ENCODE results near the gene GNG12. TPM values are rescaled to one million over a fixed set of nuclear protein-coding genes. Genes with fewer than 3 reads are reported as not detected.

Gene GNG12
- total RNA-seq, result 237 and 238 TPM in 2 replicates

DNA sequence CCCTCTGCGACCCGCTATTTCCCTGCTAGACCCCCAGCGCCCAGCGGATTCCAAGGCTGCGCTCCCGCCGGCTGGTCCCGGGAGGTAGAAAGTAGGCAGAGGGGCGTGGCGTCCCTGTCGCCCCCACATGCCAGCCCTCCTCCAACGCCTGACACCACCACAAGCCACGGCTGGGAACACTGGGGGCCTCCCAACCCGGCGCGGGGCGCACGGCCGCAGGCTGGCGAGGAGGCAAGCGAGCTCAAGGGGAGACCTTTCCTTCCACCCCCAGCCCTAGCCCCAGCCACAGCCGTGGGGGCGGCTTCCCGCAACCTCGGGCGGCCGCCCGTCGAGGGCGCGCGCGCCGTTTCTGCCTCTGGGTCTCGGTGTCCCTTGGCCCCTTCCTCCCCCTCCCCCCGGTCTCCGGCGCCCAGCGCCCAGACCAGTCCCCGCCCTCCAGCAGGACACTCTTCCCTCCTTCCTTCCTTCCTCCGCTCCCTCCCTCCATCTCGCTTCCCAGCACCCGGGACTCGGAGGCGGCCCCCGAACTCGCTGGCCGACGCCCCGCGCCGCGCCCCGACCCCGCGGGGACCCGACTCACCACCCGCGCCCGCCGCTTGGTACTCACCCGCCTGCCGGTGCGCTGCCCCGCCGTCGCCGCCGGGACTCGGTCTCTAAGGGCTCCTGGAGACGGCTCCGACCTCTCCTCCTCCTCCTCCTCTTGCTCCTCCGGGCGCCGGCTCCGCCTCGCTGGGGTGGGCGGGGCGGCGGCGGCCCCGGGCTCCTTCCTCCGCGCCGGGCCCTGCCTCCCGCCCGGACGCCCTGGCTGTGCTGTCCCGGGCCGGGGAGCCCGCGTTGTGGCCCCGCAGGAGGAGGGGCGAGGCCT lies at the start of gene GNG12:
Gene GNG12 (minus strand): TSS at position 731 of the 865 bp plus-strand sequence. CDS start 125,781 bp downstream, outside the sequence.
- DNase-seq (ENCODE audit: low read depth, low spot score), result no peak

DNA sequence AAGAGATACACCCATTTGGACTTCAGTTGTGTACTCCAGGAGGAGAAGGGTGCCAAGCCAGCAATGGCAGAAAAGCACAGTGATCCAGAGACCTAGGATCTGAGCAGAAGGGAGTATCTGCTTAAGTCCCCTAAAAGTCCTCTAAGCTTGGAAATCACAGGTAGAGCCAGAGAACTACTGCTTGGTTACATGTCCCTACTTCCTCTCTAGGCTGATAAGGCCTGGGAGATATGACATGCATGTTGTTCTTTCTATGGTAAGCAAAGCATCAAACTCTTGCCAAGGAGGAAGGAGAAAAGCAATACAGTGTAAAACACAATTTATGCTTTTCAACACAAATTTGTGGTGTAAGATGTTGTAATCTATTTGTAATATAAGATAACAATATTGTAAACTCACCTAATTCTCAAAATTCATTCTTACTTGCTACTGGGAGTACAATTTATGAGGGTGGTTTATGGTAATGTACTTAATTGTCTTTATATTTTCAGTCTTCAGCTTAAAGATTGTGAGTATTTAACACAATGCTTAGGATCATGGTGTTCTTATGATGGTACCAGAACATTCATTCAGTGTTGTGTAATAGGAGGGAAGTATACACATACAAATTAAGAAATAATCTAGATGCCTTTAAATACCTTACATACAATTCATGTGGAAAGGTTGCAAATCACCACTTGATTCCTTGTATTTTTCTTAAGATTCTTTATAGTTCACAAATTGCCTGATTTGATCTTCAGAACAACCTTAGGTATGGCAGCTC lies 49.1 kb upstream of the GNG12 start:
- DNase-seq (ENCODE audit: low read depth, low spot score), result no peak

DNA sequence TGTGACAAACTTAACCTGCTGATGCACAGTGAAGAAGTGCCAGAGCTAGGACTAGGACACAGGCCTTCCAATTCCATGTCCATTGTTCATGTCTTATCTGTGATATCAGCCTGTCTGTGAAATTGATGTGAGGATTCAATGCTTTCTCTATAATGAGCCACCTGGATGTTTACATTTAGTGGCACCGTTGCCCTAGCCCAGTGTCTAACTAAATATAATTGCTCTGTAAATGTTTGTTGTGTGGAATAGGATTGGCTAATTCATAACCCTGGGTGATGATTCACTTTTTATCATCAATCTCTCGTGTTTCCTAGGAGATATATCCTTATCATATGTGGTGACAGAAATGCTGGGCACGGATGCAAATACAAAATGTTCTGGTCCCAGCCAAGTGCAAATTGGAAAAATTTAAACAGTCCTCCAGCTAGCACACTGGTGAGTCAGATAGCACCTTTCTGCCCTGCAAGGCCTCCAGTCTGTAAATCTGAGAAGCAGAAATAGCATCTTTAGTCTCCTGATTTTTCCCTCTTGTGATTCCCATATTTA lies 46.9 kb upstream of the GNG12 start:
- no peak for DNase-seq (ENCODE audit: low read depth, low spot score)

DNA sequence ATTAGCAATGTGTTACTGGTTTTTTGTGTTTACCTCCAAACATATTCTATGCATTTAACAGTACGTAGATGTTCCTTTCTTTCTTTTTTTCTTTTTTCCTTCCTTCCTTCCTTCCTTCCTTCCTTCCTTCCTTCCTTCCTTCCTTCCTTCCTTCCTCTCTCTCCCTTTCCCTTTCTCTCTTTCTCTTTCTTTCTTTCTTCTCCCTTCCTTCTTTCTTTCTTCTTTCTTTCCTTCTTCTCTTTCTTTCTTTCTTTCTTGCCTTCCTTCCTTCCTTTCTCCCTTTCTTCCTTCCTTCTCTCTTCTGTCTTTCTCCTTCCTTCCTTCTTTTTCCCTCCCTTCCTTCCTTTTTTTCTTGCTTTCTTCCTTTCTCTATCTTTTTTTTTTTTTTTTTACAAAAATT lies 46.2 kb upstream of the GNG12 start:
- no peak for DNase-seq (ENCODE audit: low read depth, low spot score)

DNA sequence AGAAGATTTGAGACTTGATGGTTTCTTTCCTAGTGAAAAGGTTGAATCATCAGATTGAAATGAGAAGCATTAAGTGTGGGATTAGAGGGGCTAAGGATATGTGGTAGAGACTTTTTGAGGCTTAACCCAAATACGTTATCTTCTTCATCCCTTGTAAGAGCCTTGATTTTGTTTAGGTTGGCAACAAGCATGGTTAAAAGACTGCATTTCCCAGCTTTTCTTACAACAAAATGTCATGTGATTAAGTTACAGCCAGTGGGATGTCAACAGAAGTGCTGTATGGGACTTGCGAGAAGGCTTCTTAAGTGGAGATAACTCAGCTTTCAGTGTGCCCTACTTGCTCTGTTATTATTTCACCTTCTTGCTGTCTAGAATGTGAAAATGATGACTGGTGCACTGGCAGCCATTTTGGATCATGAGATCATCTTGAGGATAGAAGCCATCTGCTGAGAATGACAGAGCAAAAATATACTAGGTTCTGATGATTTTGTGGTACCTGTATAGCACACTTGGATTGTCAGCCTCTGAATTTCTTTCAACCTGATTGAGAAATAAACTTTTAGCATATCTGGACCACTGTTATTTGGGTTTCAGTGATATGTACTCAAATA lies 41.3 kb upstream of the GNG12 start:
- DNase-seq (ENCODE audit: low read depth, low spot score), result no peak

DNA sequence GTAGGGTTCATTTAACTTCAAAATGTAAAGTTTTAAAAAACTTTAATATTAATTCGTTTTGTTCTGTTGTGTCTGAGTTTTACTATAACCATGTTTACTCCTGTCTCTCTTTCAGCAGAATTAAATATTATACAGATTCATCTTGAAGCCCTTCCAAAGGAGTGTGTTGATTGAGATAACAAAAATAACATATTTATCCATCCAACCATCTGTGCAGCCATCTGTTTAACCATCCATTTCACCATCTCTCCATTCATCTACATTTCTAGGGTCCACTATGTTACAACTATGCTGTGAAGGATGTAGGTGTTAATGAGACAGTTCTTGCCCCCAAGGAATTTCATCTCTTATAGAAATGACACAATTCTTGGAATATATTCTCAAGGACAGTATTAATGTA lies 36.0 kb upstream of the GNG12 start:
- no peak for DNase-seq (ENCODE audit: low read depth, low spot score)

DNA sequence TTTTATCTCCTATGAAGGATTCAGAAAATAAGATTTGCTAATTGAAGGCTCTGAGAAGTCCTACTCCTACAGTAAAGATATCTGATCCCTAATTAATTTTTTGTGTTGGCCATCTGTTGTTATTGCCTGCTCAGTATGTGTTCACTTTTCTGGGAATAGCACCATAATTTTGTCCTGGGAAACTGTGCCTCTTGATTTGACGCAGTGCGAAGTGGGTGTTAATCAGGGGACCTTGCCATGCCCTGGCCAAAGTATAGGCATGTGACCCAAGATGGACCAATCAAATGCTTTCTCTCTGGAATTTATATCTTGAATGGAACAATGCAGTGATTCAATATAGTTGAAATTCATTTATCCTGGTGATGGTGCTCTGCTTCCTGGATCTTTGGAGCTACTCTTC lies 30.4 kb upstream of the GNG12 start:
- no peak for DNase-seq (ENCODE audit: low read depth, low spot score)

DNA sequence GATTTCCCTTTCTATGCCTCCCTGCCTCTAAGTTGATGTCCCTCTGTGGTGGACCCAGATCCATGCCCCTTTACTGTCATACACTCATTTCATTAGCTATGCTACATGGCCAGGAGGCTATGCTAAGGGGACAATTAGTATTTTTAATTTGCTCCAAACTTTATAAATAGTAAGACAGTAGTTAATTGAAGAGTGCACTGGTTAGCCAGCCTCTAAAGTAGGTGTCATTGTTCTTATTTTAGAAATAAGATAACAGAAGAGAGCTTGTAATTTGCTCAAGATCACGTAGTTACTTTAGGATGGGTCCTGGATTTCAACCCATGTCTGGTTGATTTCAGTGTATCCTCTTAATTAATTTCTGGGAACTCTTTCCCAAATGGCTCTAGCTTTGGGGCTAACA lies 29.4 kb upstream of the GNG12 start:
- DNase-seq (ENCODE audit: low read depth, low spot score), result no peak

DNA sequence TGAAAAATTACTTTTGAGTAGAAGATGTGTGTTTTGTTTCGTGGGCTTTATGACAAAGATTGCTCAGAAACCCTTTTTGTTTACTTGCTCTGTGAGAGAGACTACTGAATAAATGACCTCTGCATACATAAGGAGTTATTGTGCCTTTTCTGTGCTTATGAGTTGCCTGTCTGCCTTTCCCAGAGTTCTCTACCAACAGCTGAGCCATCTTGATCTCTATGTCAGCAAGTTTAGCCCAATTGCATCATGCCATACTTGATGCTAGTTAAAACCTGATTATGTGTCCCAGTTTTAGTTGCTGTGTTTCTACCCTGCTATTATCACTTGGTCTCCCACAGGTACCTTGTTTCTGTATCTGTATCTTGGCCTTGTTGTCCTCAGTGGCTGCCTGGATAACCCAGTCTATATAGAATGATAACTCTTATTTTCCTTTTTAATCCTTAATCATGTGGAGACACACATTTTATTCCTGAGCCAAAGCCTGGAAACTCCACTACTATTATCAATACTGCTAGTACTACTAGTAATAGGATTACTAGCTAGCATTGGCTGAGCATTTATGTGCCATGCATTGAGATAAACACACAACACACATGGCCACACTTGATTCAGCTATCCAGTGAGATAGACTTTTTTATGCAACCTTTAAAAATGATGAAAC lies 28.7 kb upstream of the GNG12 start:
- no peak for DNase-seq (ENCODE audit: low read depth, low spot score)

DNA sequence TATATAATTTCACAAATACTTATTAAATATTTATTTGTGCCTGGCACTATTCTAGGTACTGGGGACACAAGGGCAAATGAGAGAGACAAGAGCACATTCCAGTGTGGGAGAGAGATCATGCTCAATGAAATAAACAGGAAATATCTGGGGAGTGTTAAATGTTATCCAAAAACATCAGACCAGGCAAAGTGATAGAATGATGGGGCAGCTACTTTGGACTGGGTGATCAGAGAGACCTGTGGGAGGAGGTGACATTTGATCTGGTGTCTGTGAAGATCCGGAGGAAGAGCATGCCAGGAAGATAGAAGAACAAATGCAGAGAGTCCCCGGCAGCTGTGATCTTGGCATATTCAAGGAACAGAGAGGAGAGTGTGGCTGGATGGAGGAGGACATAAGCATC lies 27.5 kb upstream of the GNG12 start:
- no peak for DNase-seq (ENCODE audit: low read depth, low spot score)

DNA sequence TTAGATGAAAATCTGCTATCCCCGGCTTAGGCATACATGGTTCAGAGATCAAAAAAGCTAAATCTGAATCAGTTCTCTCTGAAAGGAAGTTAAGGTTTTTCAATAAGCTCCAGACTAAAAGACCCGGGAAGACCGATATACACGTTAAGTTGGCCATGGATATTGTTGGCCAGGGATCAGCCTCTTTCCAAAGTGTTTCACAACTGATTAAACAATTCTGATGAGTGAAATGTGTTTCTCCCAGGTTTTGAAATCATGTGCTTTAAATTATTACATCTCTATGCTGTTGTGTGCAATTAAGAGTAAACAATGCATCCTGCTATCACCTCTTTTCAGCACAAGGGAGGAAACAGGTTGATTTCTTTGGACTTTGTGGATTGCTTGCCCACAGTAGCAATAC lies 23.7 kb upstream of the GNG12 start:
- DNase-seq (ENCODE audit: low read depth, low spot score), result no peak

DNA sequence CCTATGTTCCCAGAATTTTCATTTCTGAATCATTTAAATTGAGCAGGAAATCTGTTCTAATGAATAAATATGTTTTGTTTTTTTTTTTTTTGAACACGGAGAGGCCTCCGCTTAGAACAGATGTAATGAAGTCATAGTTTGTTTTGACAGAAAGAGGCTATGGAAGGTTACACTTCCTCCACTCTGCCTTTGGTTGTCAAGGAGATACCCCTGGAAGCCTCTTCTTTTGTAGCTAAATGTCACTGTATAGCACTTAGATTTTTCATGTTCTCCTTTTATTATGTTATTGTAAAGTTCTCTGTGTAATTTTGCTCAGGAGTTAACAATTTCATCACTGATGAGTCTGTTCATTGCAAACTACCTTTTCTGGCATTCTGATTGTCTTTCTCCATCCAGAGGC lies 22.7 kb upstream of the GNG12 start:
- DNase-seq (ENCODE audit: low read depth, low spot score), result no peak

DNA sequence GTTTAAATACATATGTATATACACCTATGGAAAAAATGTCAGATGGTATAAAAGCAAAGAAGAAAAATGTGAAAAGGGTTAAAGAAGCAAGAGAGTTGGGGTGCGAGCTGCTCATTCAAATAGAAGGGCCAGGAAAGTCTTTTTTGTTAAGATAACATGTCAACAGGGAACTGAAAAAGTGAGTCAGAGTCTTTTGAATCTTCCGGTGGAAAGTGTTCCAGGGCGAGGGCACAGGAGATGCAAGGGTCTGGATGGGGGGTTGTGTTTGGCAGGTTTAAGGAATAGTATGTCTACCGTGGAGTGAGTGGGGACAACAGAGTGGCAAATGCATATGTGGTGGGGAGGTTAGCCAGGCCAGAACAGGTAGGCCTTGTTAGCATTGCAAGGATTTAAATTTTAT lies 22.2 kb upstream of the GNG12 start:
- no peak for DNase-seq (ENCODE audit: low read depth, low spot score)

DNA sequence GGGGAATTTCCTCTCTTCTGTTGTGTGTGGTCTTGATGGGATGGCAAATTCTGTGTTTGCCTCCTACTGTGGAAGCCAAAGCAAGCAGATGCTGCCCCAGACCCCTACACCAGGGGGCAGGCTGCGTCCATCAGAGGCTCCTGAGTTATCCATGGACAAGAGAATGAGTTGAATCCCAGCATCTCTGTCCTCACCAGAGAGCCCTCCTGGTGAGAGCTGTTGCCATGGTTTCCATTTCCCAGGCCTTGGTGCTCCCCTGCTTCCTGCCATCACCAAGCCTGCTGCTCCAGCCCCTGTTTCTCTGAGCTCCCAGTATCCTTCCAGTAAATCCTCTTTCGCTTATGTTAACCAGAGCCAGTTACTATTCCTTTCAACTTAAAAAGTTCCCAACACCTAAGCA lies 20.4 kb upstream of the GNG12 start:
- no peak for DNase-seq (ENCODE audit: low read depth, low spot score)

DNA sequence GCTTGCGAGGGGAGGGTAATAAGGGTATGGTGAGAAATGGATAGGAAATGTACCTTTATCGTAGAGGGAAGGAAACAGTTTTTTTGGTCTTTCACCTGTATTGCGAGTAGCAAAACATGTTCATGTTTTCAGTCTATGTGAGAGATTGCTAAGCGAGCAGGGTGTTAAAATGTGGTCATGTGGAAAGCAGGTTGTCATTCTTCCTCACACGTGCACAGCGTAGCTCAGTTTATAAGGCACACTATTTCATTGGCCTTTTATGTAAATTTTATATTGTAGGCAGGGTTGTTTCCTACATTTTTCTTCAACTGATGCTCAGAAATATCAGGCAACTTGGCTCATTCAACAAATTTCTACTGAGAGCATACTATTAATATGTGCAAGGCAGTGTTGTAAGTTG lies 18.5 kb upstream of the GNG12 start:
- DNase-seq (ENCODE audit: low read depth, low spot score), result no peak

DNA sequence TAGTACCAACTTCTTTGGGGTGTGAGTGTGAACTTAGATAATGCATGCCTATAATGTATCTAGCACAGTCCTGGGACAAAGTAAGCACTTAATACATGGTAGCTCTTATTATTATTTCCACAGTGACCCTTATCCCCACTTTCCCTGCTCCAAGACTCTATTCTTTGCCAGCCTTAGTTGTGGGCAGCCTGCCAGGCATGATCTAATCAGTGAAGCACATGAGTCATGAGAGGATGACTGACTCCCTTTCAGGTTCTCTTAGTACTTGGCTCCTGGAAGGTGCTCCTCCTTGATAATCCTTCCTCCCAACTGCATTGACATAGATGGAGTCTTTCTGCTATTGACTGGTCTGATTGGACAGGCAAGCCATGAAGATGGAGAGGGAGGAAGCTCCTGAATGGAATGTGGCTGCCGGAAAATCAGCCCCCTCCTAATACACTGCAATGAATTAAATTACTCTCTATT lies 17.4 kb upstream of the GNG12 start:
- DNase-seq (ENCODE audit: low read depth, low spot score), result peak; percentile 90

DNA sequence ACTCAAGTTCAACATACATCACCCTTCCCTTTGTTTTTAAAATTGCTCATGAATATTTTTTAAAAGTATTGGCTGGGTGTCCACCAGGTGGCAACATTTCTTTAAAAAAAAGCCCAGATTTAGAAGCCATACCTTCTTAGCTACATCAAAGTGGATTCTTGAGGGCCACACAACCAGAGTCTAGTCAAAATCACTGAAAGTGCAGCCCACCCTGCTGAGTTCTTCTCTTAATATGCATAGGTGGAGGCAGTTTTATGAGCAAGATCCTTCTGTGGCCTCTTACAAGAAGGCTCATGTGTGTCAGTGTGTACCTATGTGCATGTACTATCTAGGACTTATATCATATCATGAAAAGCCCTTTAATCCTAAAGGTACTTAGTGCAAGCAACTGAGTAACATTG lies 16.9 kb upstream of the GNG12 start:
- DNase-seq (ENCODE audit: low read depth, low spot score), result no peak

DNA sequence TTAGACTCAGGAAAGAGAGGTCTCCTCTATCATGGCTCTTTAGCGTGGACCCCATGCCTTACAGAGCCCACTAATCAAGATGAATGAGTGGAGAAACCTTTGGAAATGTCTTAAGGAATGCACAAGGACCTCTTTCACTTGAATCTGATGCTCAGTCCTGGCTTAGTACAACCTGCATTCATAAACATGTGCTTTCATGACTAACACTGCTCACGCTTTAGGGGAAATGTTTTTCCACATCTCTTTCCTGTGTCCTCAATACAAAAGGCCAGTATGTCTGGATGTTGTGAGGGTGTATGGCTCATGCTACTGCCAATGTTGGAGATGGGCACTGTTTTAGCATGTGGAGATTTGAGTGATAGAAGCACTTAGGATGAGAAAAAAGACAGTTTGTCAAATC lies 14.2 kb upstream of the GNG12 start:
- peak; percentile 91 for DNase-seq (ENCODE audit: low read depth, low spot score)

DNA sequence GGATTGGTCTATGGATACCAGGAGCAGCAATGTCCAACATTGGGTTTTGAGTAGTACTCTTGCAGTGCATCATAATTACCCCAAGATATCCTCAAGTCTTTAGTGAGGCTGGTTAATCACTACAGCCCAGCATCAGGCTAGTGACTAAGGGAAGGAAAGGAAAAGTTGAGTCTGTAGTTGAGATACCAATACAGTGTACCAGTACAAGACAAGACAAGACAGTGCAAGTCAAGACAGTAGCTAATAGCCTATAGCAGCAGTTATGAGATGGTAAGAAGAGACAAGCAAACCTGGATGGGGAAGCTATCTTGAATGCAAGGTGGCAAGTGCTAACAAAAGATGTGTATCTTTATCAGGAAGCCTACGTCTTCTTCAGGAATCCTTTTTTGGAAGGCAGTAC lies 13.3 kb upstream of the GNG12 start:
- no peak for DNase-seq (ENCODE audit: low read depth, low spot score)

DNA sequence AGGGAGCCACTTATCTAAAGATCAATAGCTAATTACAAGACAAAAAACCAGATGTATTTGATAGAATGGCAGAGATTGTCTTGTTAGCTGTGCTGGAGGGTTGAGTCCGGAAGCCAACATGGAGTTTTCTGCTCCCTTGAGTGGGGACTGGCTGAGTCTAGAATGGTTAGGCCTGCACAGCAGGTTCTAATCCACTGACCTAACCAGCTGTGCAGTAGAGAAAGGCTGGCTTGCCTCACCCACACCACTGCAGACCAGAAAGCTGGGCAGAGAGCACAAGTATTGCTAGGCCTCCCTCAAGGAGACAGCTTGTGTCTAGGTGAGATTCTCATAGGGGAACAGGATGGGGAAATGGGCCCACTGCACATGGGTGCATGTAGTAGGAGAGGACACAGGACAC lies 11.7 kb upstream of the GNG12 start:
- DNase-seq (ENCODE audit: low read depth, low spot score), result no peak

DNA sequence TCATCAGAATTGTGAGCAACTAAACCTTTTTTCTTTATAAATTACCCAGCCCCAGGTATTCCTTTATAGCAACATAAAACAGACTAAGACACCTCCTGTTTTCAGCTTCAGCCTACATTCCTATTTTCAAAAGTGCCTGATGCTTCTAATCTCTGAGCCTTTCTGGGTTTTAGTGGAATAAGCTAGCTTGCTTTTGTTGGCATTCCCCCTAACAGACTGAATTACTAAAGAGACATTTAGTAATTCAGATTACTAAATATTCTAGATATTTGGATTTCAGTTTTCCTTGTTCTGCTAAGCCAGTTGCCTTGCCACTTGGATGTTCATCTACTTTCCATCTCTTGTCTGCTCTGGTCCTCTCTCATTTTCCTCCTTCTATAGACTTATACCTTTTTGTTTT lies 10.5 kb upstream of the GNG12 start:
- DNase-seq (ENCODE audit: low read depth, low spot score), result no peak

Data from pulmonary artery endothelial cell (primary cell).